ENCODE measurements around the gene MRPS9. TPM values are rescaled to one million over a fixed set of nuclear protein-coding genes. Genes with fewer than 3 reads are reported as not detected.

Gene MRPS9
- polyA plus RNA-seq, 1 donor (not counting 4 experiments of a cell fraction or from before 2014, with no cell fraction given): 33.3 TPM

- no peaks in the 10 kb centered on the region for H4K20me1 ChIP-seq (ENCODE audit: control insufficient read depth, extremely low read depth, insufficient read depth, low read length)
- no peaks in the 10 kb centered on the region for H3K79me2 ChIP-seq (ENCODE audit: control insufficient read depth, insufficient read depth, low read length)
- H3K36me3 ChIP-seq (ENCODE audit: control insufficient read depth in 2 of 2, extremely low read depth in 1 of 2, insufficient read depth in 2 of 2, low read length in 2 of 2): no peaks in the 10 kb centered on the region
- no peak overlapping the region for H3K27ac ChIP-seq (ENCODE audit: control insufficient read depth, insufficient read depth, low read length)
- no peaks in the 10 kb centered on the region for H3K9me1 ChIP-seq (ENCODE audit: control insufficient read depth, extremely low read depth, insufficient read depth, low read length)
- H3K4me1 ChIP-seq (ENCODE audit: control insufficient read depth, extremely low read depth, insufficient read depth, low read length): peaks cover 7% of the 10 kb centered on the region
- FAIRE-seq (no peak), DNase-seq (ENCODE audit: low read depth, low spot score) (no peak)
- no peak overlapping the region for H3K9ac ChIP-seq (ENCODE audit: control insufficient read depth, extremely low read depth, insufficient read depth, low read length)
- H3K27me3 ChIP-seq (ENCODE audit: control insufficient read depth, extremely low read depth, insufficient read depth, low read length): peaks cover 6% of the 10 kb centered on the region
- no peak overlapping the region for H3K4me3 ChIP-seq (ENCODE audit: control insufficient read depth in 2 of 3, extremely low read depth in 1 of 3, insufficient read depth in 2 of 3, low read depth in 1 of 3, low read length in 3 of 3)
- dilution Hi-C loops (cut with MboI; ENCODE audit: extremely low pct_ligation_motif_present, low sequenced_read_pairs): no loop called here
- no peaks in the 10 kb centered on the region for H3K9me3 ChIP-seq (ENCODE audit: control insufficient read depth, low read depth, low read length)
- no peak overlapping the region for H2AFZ ChIP-seq (ENCODE audit: control insufficient read depth, low read length)
- TF ChIP-seq EZH2 (IDR thresholded peaks at IDR 0.05; ENCODE audit: low read length): no peak
- no peak for TF ChIP-seq CTCF (optimal IDR thresholded peaks at IDR 0.05 in 1 of 3, IDR thresholded peaks at IDR 0.05 in 1 of 3, conservative IDR thresholded peaks at IDR 0.05 in 1 of 3; ENCODE audit: extremely low read depth in 1 of 3, insufficient read depth in 2 of 3, low read length in 3 of 3)
- H3K4me2 ChIP-seq (ENCODE audit: control insufficient read depth, extremely low read depth, insufficient read depth, low read depth, low read length): no peak overlapping the region
These were observed 101.8 kb downstream of the MRPS9 start for GRCh38 chr2:105139556-105140239.

- H3K9me1 ChIP-seq (ENCODE audit: control insufficient read depth, extremely low read depth, insufficient read depth, low read length): no peaks in the 10 kb centered on the region
- no peak overlapping the region for H3K9ac ChIP-seq (ENCODE audit: control insufficient read depth, extremely low read depth, insufficient read depth, low read length)
- H3K4me1 ChIP-seq (ENCODE audit: control insufficient read depth, extremely low read depth, insufficient read depth, low read length): peaks cover 7% of the 10 kb centered on the region
- H3K27me3 ChIP-seq (ENCODE audit: control insufficient read depth, extremely low read depth, insufficient read depth, low read length): peaks cover 9% of the 10 kb centered on the region
- DNase-seq (ENCODE audit: low read depth, low spot score): no peak
- no peak overlapping the region for H3K4me2 ChIP-seq (ENCODE audit: control insufficient read depth, extremely low read depth, insufficient read depth, low read depth, low read length)
- FAIRE-seq: no peak
- no peaks in the 10 kb centered on the region for H3K79me2 ChIP-seq (ENCODE audit: control insufficient read depth, insufficient read depth, low read length)
- no peak overlapping the region for H3K4me3 ChIP-seq (ENCODE audit: control insufficient read depth in 2 of 3, extremely low read depth in 1 of 3, insufficient read depth in 2 of 3, low read depth in 1 of 3, low read length in 3 of 3)
- H3K27ac ChIP-seq (ENCODE audit: control insufficient read depth, insufficient read depth, low read length): no peak overlapping the region
- H2AFZ ChIP-seq (ENCODE audit: control insufficient read depth, low read length): no peak overlapping the region
- no peaks in the 10 kb centered on the region for H3K9me3 ChIP-seq (ENCODE audit: control insufficient read depth, low read depth, low read length)
- H4K20me1 ChIP-seq (ENCODE audit: control insufficient read depth, extremely low read depth, insufficient read depth, low read length): no peaks in the 10 kb centered on the region
- H3K36me3 ChIP-seq (ENCODE audit: control insufficient read depth in 2 of 2, extremely low read depth in 1 of 2, insufficient read depth in 2 of 2, low read length in 2 of 2): no peaks in the 10 kb centered on the region
- dilution Hi-C loops (cut with MboI; ENCODE audit: extremely low pct_ligation_motif_present, low sequenced_read_pairs): no loop called here
- TF ChIP-seq CTCF (optimal IDR thresholded peaks at IDR 0.05 in 1 of 3, IDR thresholded peaks at IDR 0.05 in 1 of 3, conservative IDR thresholded peaks at IDR 0.05 in 1 of 3; ENCODE audit: extremely low read depth in 1 of 3, insufficient read depth in 2 of 3, low read length in 3 of 3) (no peak), EZH2 (IDR thresholded peaks at IDR 0.05; ENCODE audit: low read length) (no peak)
These were observed 102.3 kb downstream of the MRPS9 start for GRCh38 chr2:105140240-105140568.
